ENCODE results near the gene APLP2. TPM values are rescaled to one million over a fixed set of nuclear protein-coding genes. Genes with fewer than 3 reads are reported as not detected.

Gene APLP2
- total and polyA plus RNA-seq, 4 donors = 235 to 532 (median 524) TPM

DNA sequence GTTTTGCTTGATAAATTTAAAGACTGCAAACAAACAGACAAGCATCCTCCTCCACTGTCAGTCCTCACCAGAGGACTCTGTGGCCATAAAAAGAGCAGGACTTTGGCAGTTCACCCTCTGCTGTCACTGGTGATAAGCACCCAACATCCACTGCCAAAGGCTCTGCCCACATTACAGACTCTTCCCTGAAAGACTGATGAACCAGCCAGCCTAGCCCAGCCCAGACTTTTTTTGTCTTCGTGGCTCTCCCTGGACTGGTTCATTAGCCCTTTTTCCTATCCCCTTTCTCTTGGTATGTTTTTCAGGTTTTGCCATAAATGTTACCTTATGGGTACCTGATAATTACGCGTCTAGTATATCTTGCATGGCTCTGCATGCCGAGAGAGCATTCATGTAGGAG lies 104.9 kb downstream of the APLP2 start:
- Histone ChIP-seq H3K9me3 (ENCODE audit: control insufficient read depth in 4 of 4, insufficient read depth in 3 of 4, low read length in 3 of 4) (peaks cover 0 to 3% (median 0%) of the 10 kb centered on the region in 4 donors), H3K4me1 (ENCODE audit: control insufficient read depth in 5 of 5, insufficient read depth in 5 of 5, low read length in 5 of 5) (peaks cover 0 to 14% (median 5%) of the 10 kb centered on the region in 5 donors), H3K9ac (ENCODE audit: insufficient read depth in 1 of 2, low read length in 2 of 2) (no peak overlapping the region), H3K36me3 (ENCODE audit: control insufficient read depth in 4 of 4, insufficient read depth in 4 of 4, low read length in 4 of 4) (no peaks in the 10 kb centered on the region), H3K27me3 (ENCODE audit: control insufficient read depth in 3 of 3, insufficient read depth in 3 of 3, low read length in 2 of 3) (no peaks in the 10 kb centered on the region), H3K4me3 (no peak overlapping the region), H3K27ac (ENCODE audit: low read depth in 1 of 2, low read length in 1 of 2) (no peak overlapping the region)
- ATAC-seq (ENCODE audit: insufficient read depth, low FRiP score) = no peak
- 92 to 96% methylated on average over 4 of the region's 4 CpGs for WGBS, 2 donors
- no peak for DNase-seq
- TF ChIP-seq, protein P1, sequence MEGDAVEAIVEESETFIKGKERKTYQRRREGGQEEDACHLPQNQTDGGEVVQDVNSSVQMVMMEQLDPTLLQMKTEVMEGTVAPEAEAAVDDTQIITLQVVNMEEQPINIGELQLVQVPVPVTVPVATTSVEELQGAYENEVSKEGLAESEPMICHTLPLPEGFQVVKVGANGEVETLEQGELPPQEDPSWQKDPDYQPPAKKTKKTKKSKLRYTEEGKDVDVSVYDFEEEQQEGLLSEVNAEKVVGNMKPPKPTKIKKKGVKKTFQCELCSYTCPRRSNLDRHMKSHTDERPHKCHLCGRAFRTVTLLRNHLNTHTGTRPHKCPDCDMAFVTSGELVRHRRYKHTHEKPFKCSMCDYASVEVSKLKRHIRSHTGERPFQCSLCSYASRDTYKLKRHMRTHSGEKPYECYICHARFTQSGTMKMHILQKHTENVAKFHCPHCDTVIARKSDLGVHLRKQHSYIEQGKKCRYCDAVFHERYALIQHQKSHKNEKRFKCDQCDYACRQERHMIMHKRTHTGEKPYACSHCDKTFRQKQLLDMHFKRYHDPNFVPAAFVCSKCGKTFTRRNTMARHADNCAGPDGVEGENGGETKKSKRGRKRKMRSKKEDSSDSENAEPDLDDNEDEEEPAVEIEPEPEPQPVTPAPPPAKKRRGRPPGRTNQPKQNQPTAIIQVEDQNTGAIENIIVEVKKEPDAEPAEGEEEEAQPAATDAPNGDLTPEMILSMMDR (IDR thresholded peaks at IDR 0.05; ENCODE audit: control extremely low read depth, extremely low read depth) = no peak

DNA sequence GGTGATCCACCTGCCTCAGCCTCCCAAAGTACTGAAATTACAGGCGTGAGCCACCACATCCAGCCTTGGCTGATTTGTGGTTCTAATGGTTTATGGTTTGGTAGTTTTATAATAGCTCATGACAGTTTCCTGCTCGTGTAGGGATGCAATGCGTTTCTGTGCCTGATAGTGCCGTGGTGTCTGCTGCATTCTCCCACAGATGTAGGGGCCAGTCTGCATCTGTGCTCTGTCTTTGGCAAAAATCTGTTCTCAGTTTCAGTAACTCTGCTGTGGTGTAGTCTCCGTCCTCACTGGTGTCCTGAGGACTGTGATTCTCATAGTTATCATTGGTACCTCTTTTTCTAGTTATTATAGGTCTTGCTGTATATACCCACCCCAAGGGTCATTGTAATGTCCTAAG lies 106.2 kb downstream of the APLP2 start:
- 83 to 87% methylated on average over 5 of the region's 5 CpGs for WGBS, 2 donors
- no peak for ATAC-seq (ENCODE audit: insufficient read depth, low FRiP score)
- H3K36me3 ChIP-seq (ENCODE audit: control insufficient read depth in 4 of 4, insufficient read depth in 4 of 4, low read length in 4 of 4) = no peaks in the 10 kb centered on the region
- peaks cover 4 to 18% (median 9%) of the 10 kb centered on the region in 5 donors for H3K4me1 ChIP-seq (ENCODE audit: control insufficient read depth in 5 of 5, insufficient read depth in 5 of 5, low read length in 5 of 5)
- no peak for DNase-seq
- H3K9me3 ChIP-seq (ENCODE audit: control insufficient read depth in 4 of 4, insufficient read depth in 3 of 4, low read length in 3 of 4) = peaks cover 0 to 3% (median 0%) of the 10 kb centered on the region in 4 donors
- no peak overlapping the region for H3K27ac ChIP-seq (ENCODE audit: low read depth in 1 of 2, low read length in 1 of 2)
- no peaks in the 10 kb centered on the region for H3K27me3 ChIP-seq (ENCODE audit: control insufficient read depth in 3 of 3, insufficient read depth in 3 of 3, low read length in 2 of 3)
- TF ChIP-seq, protein P1 (IDR thresholded peaks at IDR 0.05; ENCODE audit: control extremely low read depth, extremely low read depth) = no peak
- no peak overlapping the region for H3K4me3 ChIP-seq
- H3K9ac ChIP-seq (ENCODE audit: insufficient read depth in 1 of 2, low read length in 2 of 2) = no peak overlapping the region

DNA sequence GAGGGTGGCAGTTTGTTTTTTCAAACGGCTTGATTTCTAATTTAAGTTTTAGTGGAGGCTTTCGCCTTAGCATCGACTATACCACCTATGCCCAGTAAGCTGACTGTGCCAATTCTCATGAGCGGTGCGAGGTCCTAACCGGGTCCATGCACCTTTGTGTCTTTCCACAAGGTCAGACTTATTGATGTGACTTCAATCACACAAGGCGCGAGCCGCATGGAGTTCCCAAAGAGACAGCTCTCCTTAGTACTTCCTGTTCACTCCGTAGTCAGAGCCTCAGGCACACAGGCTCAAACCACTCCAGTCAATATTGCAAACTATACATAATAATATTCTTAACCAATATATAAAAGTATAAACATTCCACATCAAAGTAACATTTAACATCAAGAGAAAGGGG lies 108.1 kb downstream of the APLP2 start:
- no peak for ATAC-seq (ENCODE audit: insufficient read depth, low FRiP score)
- H3K36me3 ChIP-seq (ENCODE audit: control insufficient read depth in 4 of 4, insufficient read depth in 4 of 4, low read length in 4 of 4) = no peaks in the 10 kb centered on the region
- no peak overlapping the region for H3K4me3 ChIP-seq
- WGBS, 2 donors = 89 to 90% methylated on average over 10 of the region's 10 CpGs
- DNase-seq = no peak
- peaks cover 4 to 24% (median 11%) of the 10 kb centered on the region in 5 donors for H3K4me1 ChIP-seq (ENCODE audit: control insufficient read depth in 5 of 5, insufficient read depth in 5 of 5, low read length in 5 of 5)
- no peak overlapping the region for H3K9ac ChIP-seq (ENCODE audit: insufficient read depth in 1 of 2, low read length in 2 of 2)
- no peak overlapping the region for H3K27ac ChIP-seq (ENCODE audit: low read depth in 1 of 2, low read length in 1 of 2)
- TF ChIP-seq, protein P1 (IDR thresholded peaks at IDR 0.05; ENCODE audit: control extremely low read depth, extremely low read depth) = no peak
- no peaks in the 10 kb centered on the region for H3K27me3 ChIP-seq (ENCODE audit: control insufficient read depth in 3 of 3, insufficient read depth in 3 of 3, low read length in 2 of 3)
- H3K9me3 ChIP-seq (ENCODE audit: control insufficient read depth in 4 of 4, insufficient read depth in 3 of 4, low read length in 3 of 4) = peaks cover 0 to 3% (median 0%) of the 10 kb centered on the region in 4 donors
